Keratinocyte (primary cell): ENCODE measurements around the gene PCDHAC1.

Source experiments
- CTCF ChIP-seq, 3 experiments: IDR thresholded peaks in 1 of 3; conservative IDR thresholded peaks in 1 of 3; optimal IDR thresholded peaks in 1 of 3; 2 replicates in 2 of 3; 3 replicates in 1 of 3; pipeline versions ENCODE3 to v1.5.1; 2011; ENCODE audit warnings: low read length in 3 of 3, mild to moderate bottlenecking in 3 of 3, moderate library complexity in 2 of 3, control low read depth in 1 of 3, inconsistent platforms in 1 of 3; ENCODE audit not compliant: insufficient read depth in 2 of 3; ENCODE audit errors: extremely low read depth in 1 of 3
- EZH2 ChIP-seq: IDR thresholded peaks from one replicate; pipeline ENCODE4 v1.6.1; 2012; ENCODE audit warnings: inconsistent platforms, mild to moderate bottlenecking, low read length, moderate library complexity

- TF ChIP-seq EZH2 (no peak), CTCF (optimal IDR thresholded peaks at IDR 0.05 in 1 of 3, IDR thresholded peaks at IDR 0.05 in 1 of 3, conservative IDR thresholded peaks at IDR 0.05 in 1 of 3; ENCODE audit: extremely low read depth in 1 of 3, insufficient read depth in 2 of 3, low read length in 3 of 3) (no peak)
Measured at GRCh38 chr5:140925806-140926442, at the start of gene PCDHAC1.
